Measurements from ENCODE around the gene TM7SF2. TPM values are rescaled to one million over a fixed set of nuclear protein-coding genes. Genes with fewer than 3 reads are reported as not detected.
A peak's percentile ranks its signal among the peaks of the same experiment; 100 is the strongest.

Gene TM7SF2
- total and polyA plus RNA-seq, 2 donors (not counting 1 experiment from before 2014, with no cell fraction given): 23.9 to 28.5 TPM

DNA sequence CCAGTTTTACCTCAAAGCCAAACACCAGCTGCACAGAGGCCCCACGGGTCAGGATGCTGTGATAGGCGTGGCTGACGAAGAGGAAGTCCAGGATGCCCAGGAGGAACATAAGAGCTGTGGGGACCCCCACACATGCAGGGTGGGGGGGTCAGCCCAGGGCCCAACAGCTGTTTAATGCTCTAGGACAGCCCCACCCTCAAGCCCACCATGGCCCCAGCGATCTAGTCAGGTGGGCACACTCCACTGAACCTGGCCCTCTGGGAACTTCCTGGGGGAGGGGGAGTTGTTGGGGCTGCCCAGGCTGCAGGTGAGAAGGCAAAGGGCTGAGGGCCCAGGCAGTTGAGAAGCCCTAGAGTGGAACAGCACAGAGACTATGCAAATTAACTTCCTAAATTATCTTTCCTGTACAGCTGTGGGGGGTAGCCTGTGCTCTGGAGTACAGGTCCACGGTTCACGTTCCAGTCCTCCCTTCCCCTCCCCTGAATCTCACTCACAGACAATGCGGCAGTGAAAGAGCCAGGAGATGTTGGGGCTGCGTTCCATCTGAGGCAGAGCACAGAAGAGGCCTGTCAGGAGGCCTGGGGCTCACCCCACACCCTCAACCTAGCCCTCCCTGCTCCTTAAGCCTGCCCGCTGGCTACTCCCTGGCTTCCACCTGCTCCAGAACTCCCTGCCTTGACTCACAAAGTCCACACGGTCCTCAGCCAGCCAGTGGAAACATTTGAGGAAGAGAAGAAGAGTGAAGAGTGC is 20.7 kb downstream of the TM7SF2 start:
- H3K79me2 ChIP-seq (ENCODE audit: control insufficient read depth, insufficient read depth, low read length): peaks cover 75% of the 10 kb centered on the region
- H4K20me1 ChIP-seq (ENCODE audit: control insufficient read depth, insufficient read depth, low read length, poor library complexity, severe bottlenecking): peaks cover 66% of the 10 kb centered on the region
- H3K4me1 Mint-ChIP-seq: peaks cover 68% of the 10 kb centered on the region
- H3K4me1 ChIP-seq (ENCODE audit: control insufficient read depth in 2 of 2, insufficient read depth in 2 of 2, low read length in 2 of 2): peaks cover 43 to 71% of the 10 kb centered on the region in 2 donors
- TF ChIP-seq EZH2 (IDR thresholded peaks at IDR 0.05; ENCODE audit: borderline replicate concordance, insufficient read depth, low read depth, low read length, poor library complexity, severe bottlenecking): no peak
- peak overlapping the region; percentile 99 for H3K9ac ChIP-seq (ENCODE audit: low read length)
- peak overlapping the region; percentile 98 to 99 for H3K27ac ChIP-seq (ENCODE audit: low read length in 2 of 2)
- peaks cover 3 to 50% of the 10 kb centered on the region in 2 experiments for H3K36me3 ChIP-seq (replicated peaks in 1 of 2; ENCODE audit: control extremely low read depth in 1 of 2, control insufficient read depth in 1 of 2, extremely low read depth in 1 of 2, insufficient read depth in 2 of 2, low read length in 1 of 2)
- H3K9me3 ChIP-seq (ENCODE audit: control extremely low read depth in 1 of 3, control insufficient read depth in 2 of 3, insufficient read depth in 1 of 3, low read length in 2 of 3): no peaks in the 10 kb centered on the region
- WGBS (ENCODE audit: insufficient coverage): 0% methylated on average over 3 of the region's 10 CpGs
- peak overlapping the region; percentile 89 for H3K4me2 ChIP-seq (replicated peaks; ENCODE audit: low read depth, low read length, poor library complexity, severe bottlenecking)
- H3K4me3 ChIP-seq (ENCODE audit: control extremely low read depth in 1 of 5, extremely low read depth in 1 of 5, insufficient read depth in 1 of 5, low read depth in 2 of 5, low read length in 4 of 5): peak overlapping the region; percentile 76 to 99 (median 96)
- intact Hi-C loops (cut with micrococcal nuclease): loop anchor here (1.0 to 5.0 kb wide), 5 partner anchors 10 to 485 kb away; partner anchors contain the start of genes CAPN1, FAU, MRPL49 and PCNX3
- peak overlapping the region; percentile 97 for H3K4me3 Mint-ChIP-seq
- H3K27me3 ChIP-seq (replicated peaks in 1 of 4; ENCODE audit: control extremely low read depth in 1 of 4, control insufficient read depth in 3 of 4, insufficient read depth in 4 of 4, low read length in 3 of 4): no peaks in the 10 kb centered on the region
- no peaks in the 10 kb centered on the region for H3K9me3 Mint-ChIP-seq (ENCODE audit: insufficient read depth)
- ATAC-seq (ENCODE audit: low read depth) (peak; percentile 57), DNase-seq (peak; percentile 88)
- peak overlapping the region; percentile 99 for H3K27ac Mint-ChIP-seq
- H3K27me3 Mint-ChIP-seq: no peaks in the 10 kb centered on the region
- no peak overlapping the region for H2AFZ ChIP-seq (ENCODE audit: insufficient read depth, low read depth, low read length, poor library complexity, severe bottlenecking)
- POLR2A ChIA-PET: interaction anchor here (0.5 to 8.8 kb wide), 7 partner anchors 13 to 130 kb away, joined by 3 to 160 read pairs (median 4); partner anchors contain the start of genes CAPN1, FAU, MRPL49 and POLA2
- CTCF ChIA-PET: interaction anchor here (1.0 to 7.5 kb wide), 7 partner anchors 11 to 284 kb away, joined by 3 to 64 read pairs (median 24); partner anchors contain the start of genes CAPN1, FAU, MRPL49 and TM7SF2

DNA sequence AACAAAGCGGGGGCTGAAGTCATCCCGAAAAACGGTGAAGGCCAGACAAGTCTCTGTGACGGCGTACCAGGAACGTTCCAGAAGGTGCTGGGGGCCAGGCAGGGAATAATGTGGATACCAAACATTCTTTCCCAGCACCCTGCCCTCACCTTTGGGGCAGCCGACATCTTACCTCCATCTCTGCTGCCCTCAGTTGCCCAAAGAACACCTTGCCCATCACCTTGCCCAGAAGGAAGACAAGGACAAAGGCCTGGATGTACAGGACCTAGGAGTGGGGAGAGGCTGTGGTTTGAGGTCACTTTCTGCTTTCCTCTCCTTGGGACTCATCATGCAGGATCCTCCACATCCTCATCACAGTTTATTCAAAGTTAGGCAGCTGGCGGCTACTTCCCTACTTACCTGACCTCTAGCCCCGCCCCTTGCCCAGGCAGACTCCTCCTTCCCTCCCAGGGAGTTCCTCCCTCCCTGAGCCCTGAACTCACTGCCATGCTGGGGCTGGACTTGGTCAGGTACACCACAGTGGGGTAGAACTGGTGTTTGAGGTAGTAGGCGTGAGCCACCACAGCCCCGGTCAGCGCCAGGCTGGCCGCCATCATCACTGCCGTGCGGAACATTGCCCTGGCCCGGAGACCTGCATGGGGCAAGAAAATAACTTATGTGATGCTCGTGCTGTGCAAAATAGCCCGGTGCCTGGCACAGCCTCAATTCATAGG is 21.5 kb downstream of the TM7SF2 start:
- H2AFZ ChIP-seq (ENCODE audit: insufficient read depth, low read depth, low read length, poor library complexity, severe bottlenecking): no peak overlapping the region
- no peaks in the 10 kb centered on the region for H3K9me3 Mint-ChIP-seq (ENCODE audit: insufficient read depth)
- H3K4me3 Mint-ChIP-seq: peak overlapping the region; percentile 97
- H3K4me1 ChIP-seq (ENCODE audit: control insufficient read depth in 2 of 2, insufficient read depth in 2 of 2, low read length in 2 of 2): peaks cover 43 to 71% of the 10 kb centered on the region in 2 donors
- no peaks in the 10 kb centered on the region for H3K27me3 Mint-ChIP-seq
- peaks cover 79% of the 10 kb centered on the region for H3K79me2 ChIP-seq (ENCODE audit: control insufficient read depth, insufficient read depth, low read length)
- 18% methylated on average over 13 of the region's 18 CpGs for WGBS (ENCODE audit: insufficient coverage)
- H3K27ac ChIP-seq (ENCODE audit: low read length in 2 of 2): peak overlapping the region; percentile 98 to 99
- DNase-seq: peak; percentile 82
- intact Hi-C loops (cut with micrococcal nuclease): loop anchor here (1.0 to 5.0 kb wide), 5 partner anchors 11 to 484 kb away; partner anchors contain the start of genes CAPN1, FAU, MRPL49 and PCNX3
- ATAC-seq (ENCODE audit: low read depth): peak; percentile 13
- H3K9me3 ChIP-seq (ENCODE audit: control extremely low read depth in 1 of 3, control insufficient read depth in 2 of 3, insufficient read depth in 1 of 3, low read length in 2 of 3): no peaks in the 10 kb centered on the region
- H3K4me3 ChIP-seq (ENCODE audit: control extremely low read depth in 1 of 5, extremely low read depth in 1 of 5, insufficient read depth in 1 of 5, low read depth in 2 of 5, low read length in 4 of 5): peak overlapping the region; percentile 81 to 99 (median 96)
- ChIA-PET POLR2A (interaction anchor here (0.7 to 8.8 kb wide), 8 partner anchors 14 to 659 kb away, joined by 3 to 160 read pairs (median 4); partner anchors contain the start of genes CAPN1, FAU, MRPL49 and POLA2), CTCF (interaction anchor here (1.2 to 7.5 kb wide), 7 partner anchors 11 to 47 kb away, joined by 4 to 64 read pairs (median 26); partner anchors contain the start of genes CAPN1, FAU, MRPL49 and TM7SF2)
- H4K20me1 ChIP-seq (ENCODE audit: control insufficient read depth, insufficient read depth, low read length, poor library complexity, severe bottlenecking): peaks cover 59% of the 10 kb centered on the region
- TF ChIP-seq, protein P1, sequence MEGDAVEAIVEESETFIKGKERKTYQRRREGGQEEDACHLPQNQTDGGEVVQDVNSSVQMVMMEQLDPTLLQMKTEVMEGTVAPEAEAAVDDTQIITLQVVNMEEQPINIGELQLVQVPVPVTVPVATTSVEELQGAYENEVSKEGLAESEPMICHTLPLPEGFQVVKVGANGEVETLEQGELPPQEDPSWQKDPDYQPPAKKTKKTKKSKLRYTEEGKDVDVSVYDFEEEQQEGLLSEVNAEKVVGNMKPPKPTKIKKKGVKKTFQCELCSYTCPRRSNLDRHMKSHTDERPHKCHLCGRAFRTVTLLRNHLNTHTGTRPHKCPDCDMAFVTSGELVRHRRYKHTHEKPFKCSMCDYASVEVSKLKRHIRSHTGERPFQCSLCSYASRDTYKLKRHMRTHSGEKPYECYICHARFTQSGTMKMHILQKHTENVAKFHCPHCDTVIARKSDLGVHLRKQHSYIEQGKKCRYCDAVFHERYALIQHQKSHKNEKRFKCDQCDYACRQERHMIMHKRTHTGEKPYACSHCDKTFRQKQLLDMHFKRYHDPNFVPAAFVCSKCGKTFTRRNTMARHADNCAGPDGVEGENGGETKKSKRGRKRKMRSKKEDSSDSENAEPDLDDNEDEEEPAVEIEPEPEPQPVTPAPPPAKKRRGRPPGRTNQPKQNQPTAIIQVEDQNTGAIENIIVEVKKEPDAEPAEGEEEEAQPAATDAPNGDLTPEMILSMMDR (IDR thresholded peaks at IDR 0.05): no peak
- no peak for TF ChIP-seq EZH2 (IDR thresholded peaks at IDR 0.05; ENCODE audit: borderline replicate concordance, insufficient read depth, low read depth, low read length, poor library complexity, severe bottlenecking)
- no peaks in the 10 kb centered on the region for H3K27me3 ChIP-seq (replicated peaks in 1 of 4; ENCODE audit: control extremely low read depth in 1 of 4, control insufficient read depth in 3 of 4, insufficient read depth in 4 of 4, low read length in 3 of 4)
- H3K9ac ChIP-seq (ENCODE audit: low read length): peak overlapping the region; percentile 99
- H3K27ac Mint-ChIP-seq: peak overlapping the region; percentile 99
- peaks cover 70% of the 10 kb centered on the region for H3K4me1 Mint-ChIP-seq
- peaks cover 3 to 42% of the 10 kb centered on the region in 2 experiments for H3K36me3 ChIP-seq (replicated peaks in 1 of 2; ENCODE audit: control extremely low read depth in 1 of 2, control insufficient read depth in 1 of 2, extremely low read depth in 1 of 2, insufficient read depth in 2 of 2, low read length in 1 of 2)
- peak overlapping the region; percentile 89 for H3K4me2 ChIP-seq (replicated peaks; ENCODE audit: low read depth, low read length, poor library complexity, severe bottlenecking)
